Measurements from ENCODE around the gene EDC4. TPM values are rescaled to one million over a fixed set of nuclear protein-coding genes. Genes with fewer than 3 reads are reported as not detected.
A peak's percentile ranks its signal among the peaks of the same experiment; 100 is the strongest.
"Not testable (repeated sequence)": the region's sequence is repeated elsewhere in the genome, so short reads cannot be mapped to it uniquely, and the experiment has no call there.

EDC4 gene
- total and polyA plus RNA-seq, 9 of the 15 experiments (the other 6 are each of a cell fraction or from before 2014, with no cell fraction given) = 1.1 to 131 (median 74.0) TPM

- Histone ChIP-seq H3K4me2 (ENCODE audit: insufficient read depth, low read length) (peak overlapping the region; percentile 93), H3K4me3 (peak overlapping the region; percentile 67), H3K36me3 (ENCODE audit: control insufficient read depth, insufficient read depth, low read length) (peaks cover 32% of the 10 kb centered on the region; the same call in 2 of the 3 replicates), H3K9me1 (ENCODE audit: control insufficient read depth, insufficient read depth, low read length) (no peaks in the 10 kb centered on the region), H3K27ac (ENCODE audit: extremely low read depth, low read depth, low read length) (peak overlapping the region; percentile 4; the same call in 2 of the 3 replicates), H3K27me3 (ENCODE audit: control insufficient read depth in 2 of 2, insufficient read depth in 2 of 2, low read length in 2 of 2) (no peaks in the 10 kb centered on the region), H3K9ac (ENCODE audit: insufficient read depth in 1 of 2, low read depth in 2 of 2, low read length in 2 of 2) (peak overlapping the region; percentile 87 to 96; a peak in 2 of 4 replicates), H3K9me3 (replicated peaks; ENCODE audit: control insufficient read depth, insufficient read depth, low read depth, low read length) (no peaks in the 10 kb centered on the region), H4K20me1 (replicated peaks; ENCODE audit: control insufficient read depth, insufficient read depth, low read length) (no peaks in the 10 kb centered on the region; the same call in 1 of the 2 replicates), H3K79me2 (ENCODE audit: control insufficient read depth, insufficient read depth, low read length) (peaks cover 17% of the 10 kb centered on the region), H2AFZ (ENCODE audit: low read depth, low read length) (peak overlapping the region; percentile 98), H3K4me1 (replicated peaks in 1 of 2; ENCODE audit: control insufficient read depth in 2 of 2, insufficient read depth in 2 of 2, low read length in 2 of 2) (peaks cover 11 to 24% of the 10 kb centered on the region in 2 experiments; a peak in 4 of 5 replicates)
- ATAC-seq = no peak
- no peak for FAIRE-seq
- intact Hi-C loops (cut with micrococcal nuclease) (no loop called here), in situ Hi-C loops (cut with MboI) (no loop called here)
- WGBS (ENCODE audit: insufficient coverage, low coverage, missing lambda C conversion rate) = 80% methylated on average over 10 of the region's 10 CpGs
- no TSS peak for BruUV-seq (replicated peaks)
- TF ChIP-seq ZNF121 (CRISPR knock-in tag; conservative IDR thresholded peaks at IDR 0.05) (peak; percentile 77), SPI1 (IDR thresholded peaks at IDR 0.05; ENCODE audit: borderline replicate concordance, low read depth, low read length) (no peak), FOXP1 (CRISPR knock-in tag; IDR thresholded peaks at IDR 0.05) (0 out of 2 replicates have a peak, but pooled peaks have one; percentile 10)
- DNase-seq (ENCODE audit: extremely low read depth in 1 of 4, low spot score in 3 of 4) = no peak
- ChIA-PET POLR2A (interaction anchor here (0.7 to 3.9 kb wide), 6 partner anchors 9 to 38 kb away, joined by 3 to 19 read pairs (median 7); no protein-coding TSS in a partner anchor), CTCF (ENCODE audit: low intra/inter-chr PET ratio) (no interaction called here)
Measured at GRCh38 chr16:67834242-67834614, 38.6 kb upstream of the EDC4 start.

GRCh38 chr16:67837190-67837589 is 35.7 kb upstream of the EDC4 start:
- H3K9ac ChIP-seq (ENCODE audit: insufficient read depth in 1 of 2, low read depth in 2 of 2, low read length in 2 of 2); H3K36me3 ChIP-seq (ENCODE audit: control insufficient read depth, insufficient read depth, low read length); H3K9me3 ChIP-seq (replicated peaks; ENCODE audit: control insufficient read depth, insufficient read depth, low read depth, low read length); DNase-seq (ENCODE audit: extremely low read depth in 1 of 4, low spot score in 3 of 4); H3K4me3 ChIP-seq; H3K27me3 ChIP-seq (ENCODE audit: control insufficient read depth in 2 of 2, insufficient read depth in 2 of 2, low read length in 2 of 2); CTCF ChIA-PET (ENCODE audit: low intra/inter-chr PET ratio); H3K4me2 ChIP-seq (ENCODE audit: insufficient read depth, low read length); ATAC-seq; intact Hi-C loops (cut with micrococcal nuclease); in situ Hi-C loops (cut with MboI); BruUV-seq (replicated peaks); H3K27ac ChIP-seq (ENCODE audit: extremely low read depth, low read depth, low read length); FAIRE-seq; H4K20me1 ChIP-seq (replicated peaks; ENCODE audit: control insufficient read depth, insufficient read depth, low read length); H3K9me1 ChIP-seq (ENCODE audit: control insufficient read depth, insufficient read depth, low read length); H2AFZ ChIP-seq (ENCODE audit: low read depth, low read length); TF ChIP-seq ATF3 (CRISPR knock-in tag; conservative IDR thresholded peaks at IDR 0.05): not testable (repeated sequence)
- H3K4me1 ChIP-seq (replicated peaks in 1 of 2; ENCODE audit: control insufficient read depth in 2 of 2, insufficient read depth in 2 of 2, low read length in 2 of 2) = peaks cover 17 to 30% of the 10 kb centered on the region in 2 experiments; a peak in 4 of 5 replicates
- peaks cover 14% of the 10 kb centered on the region for H3K79me2 ChIP-seq (ENCODE audit: control insufficient read depth, insufficient read depth, low read length)
- WGBS (ENCODE audit: insufficient coverage, low coverage, missing lambda C conversion rate) = 72% methylated on average over 10 of the region's 10 CpGs
- TF ChIP-seq NFIC (IDR thresholded peaks at IDR 0.05) (peak; percentile 7; the same call in 1 of the 2 replicates), ATF3 (IDR thresholded peaks at IDR 0.05) (0 out of 2 replicates have a peak, but pooled peaks have one; percentile 11)
- POLR2A ChIA-PET = interaction anchor here (0.7 kb wide), 1 partner anchor 20 kb away, joined by 3 read pairs; no protein-coding TSS in a partner anchor
